T-cell (primary cell): ENCODE measurements around the gene CHMP2A. TPM values are rescaled to one million over a fixed set of nuclear protein-coding genes. Genes with fewer than 3 reads are reported as not detected.
A peak's percentile ranks its signal among the peaks of the same experiment; 100 is the strongest.
"Not testable (repeated sequence)": the region's sequence is repeated elsewhere in the genome, so short reads cannot be mapped to it uniquely, and the experiment has no call there.

Source experiments
- ATAC-seq, 4 experiments: fragments of 200-7000 bp in 3 of 4; fragments of 150-1000 bp in 1 of 4; cut with Tn5 transposase; replicated peaks in 1 of 4; 1 replicate in 3 of 4; 2 replicates in 1 of 4; pipeline ENCODE4 v1.10.0; 2021; ENCODE audit warnings: moderate library complexity in 3 of 4, mild to moderate bottlenecking in 2 of 4, moderate number of reproducible peaks in 1 of 4
- CTCF ChIA-PET, 2 donors: fragments of 300-600 bp; sonication (Branson Sonifier 250); formaldehyde crosslinking; loops; one replicate each; lab custom pipeline; 2022; ENCODE audit warnings: antibody characterized with exemption in 2 of 2; lab: Charles Lee
- POLR2A ChIA-PET, 2 donors: fragments of 300-600 bp; sonication (Branson Sonifier 250); formaldehyde crosslinking; loops; one replicate each; lab custom pipeline; 2022; ENCODE audit warnings: antibody characterized with exemption in 2 of 2; lab: Charles Lee
- DNase-seq, 35 experiments: peaks; one replicate each; pipeline versions ENCODE4 v3.0.0 to v3.0.0-alpha.2; 2013 to 2023
- H3K27ac ChIP-seq: one replicate; pipeline ENCODE4 v1.5.1; 2013; ENCODE audit warnings: low read length
- H3K27me3 ChIP-seq, 2 experiments: replicated peaks in 1 of 2; 1 replicate in 1 of 2; 2 replicates in 1 of 2; pipeline versions ENCODE4 v1.6.1 to v1.7.0; 2013; ENCODE audit warnings: low read length in 1 of 2, mixed read lengths in 1 of 2; ENCODE audit not compliant: control insufficient read depth in 2 of 2, insufficient read depth in 2 of 2; ENCODE audit errors: extremely low read depth in 1 of 2
- H3K36me3 ChIP-seq, 2 donors: 1 replicate in 1 of 2; 2 replicates in 1 of 2; pipeline versions ENCODE4 v1.6.1 to v1.7.0; 2013; ENCODE audit warnings: low read length in 1 of 2; ENCODE audit not compliant: control insufficient read depth in 2 of 2, insufficient read depth in 1 of 2; ENCODE audit errors: extremely low read depth in 1 of 2
- H3K4me1 ChIP-seq, 2 experiments: 1 replicate in 1 of 2; 2 replicates in 1 of 2; pipeline versions ENCODE4 v1.6.1 to v1.7.0; 2013; ENCODE audit warnings: low read length in 2 of 2, mixed read lengths in 1 of 2; ENCODE audit not compliant: insufficient read depth in 2 of 2, control insufficient read depth in 1 of 2; ENCODE audit errors: extremely low read depth in 1 of 2
- H3K4me3 ChIP-seq, 2 donors: 1 replicate in 1 of 2; 2 replicates in 1 of 2; pipeline versions ENCODE4 v1.5.1 to v1.7.0; 2013; ENCODE audit warnings: mild to moderate bottlenecking in 2 of 2, low read length in 1 of 2, moderate library complexity in 1 of 2; ENCODE audit not compliant: control insufficient read depth in 1 of 2; ENCODE audit errors: extremely low read depth in 1 of 2
- H3K9me3 ChIP-seq: 2 replicates; pipeline ENCODE4 v1.7.0; 2013
- H3K27ac Mint-ChIP-seq, 2 donors: one replicate each; pipeline ENCODE4 v1.8.0; 2020 to 2021; ENCODE audit warnings: mild to moderate bottlenecking in 2 of 2, mixed read lengths in 2 of 2
- H3K27me3 Mint-ChIP-seq, 2 donors: one replicate each; pipeline ENCODE4 v1.8.0; 2021 to 2022; ENCODE audit warnings: mixed read lengths in 2 of 2
- H3K36me3 Mint-ChIP-seq: one replicate; pipeline ENCODE4 v1.8.0; 2021; ENCODE audit warnings: mixed read lengths
- H3K4me1 Mint-ChIP-seq, 3 donors: one replicate each; pipeline ENCODE4 v1.8.0; 2020 to 2022; ENCODE audit warnings: mixed read lengths in 3 of 3, mild to moderate bottlenecking in 1 of 3
- H3K4me3 Mint-ChIP-seq, 3 donors: one replicate each; pipeline ENCODE4 v1.8.0; 2020 to 2022; ENCODE audit warnings: mild to moderate bottlenecking in 3 of 3, mixed read lengths in 3 of 3, moderate library complexity in 3 of 3
- H3K9me3 Mint-ChIP-seq, 3 donors: one replicate each; pipeline ENCODE4 v1.8.0; 2020 to 2022; ENCODE audit warnings: mixed read lengths in 3 of 3
- WGBS: methylation state at CpG from one replicate; pipeline ENCODE4 v1.1.5; 2013; ENCODE audit warnings: missing lambda C conversion rate; ENCODE audit not compliant: insufficient coverage; 5-methylcytosine and 5-hydroxymethylcytosine counted together
- total RNA-seq, 35 experiments: library from RNA in 6 of 35; stranded (reverse) in 6 of 35; fragments of 120-200 nt in 1 of 35; gene quantifications; one replicate each; pipeline versions ENCODE4 v1.2.1 to v1.2.4 and lab custom pipeline; 2013 to 2026

Gene CHMP2A
- total RNA-seq, 5 donors from 2014 or later (not counting 1 experiment from before 2014, with no cell fraction given) = 61.5 to 82.9 (median 79.3) TPM

GRCh38 chr19:58546019-58546530 lies 8.8 kb downstream of the CHMP2A start:
- peaks cover 0 to 7% of the 10 kb centered on the region in 2 experiments for H3K27me3 ChIP-seq
- ATAC-seq (no peak), DNase-seq (no peak)
- peak overlapping the region; percentile 44 for H3K27ac ChIP-seq
- no peaks in the 10 kb centered on the region for H3K27me3 Mint-ChIP-seq
- H3K4me3 Mint-ChIP-seq = peak overlapping the region; percentile 90 to 91 (median 90)
- peak overlapping the region; percentile 70 to 89 for H3K4me3 ChIP-seq
- H3K4me1 ChIP-seq = peaks cover 12 to 53% of the 10 kb centered on the region in 2 experiments
- H3K36me3 Mint-ChIP-seq = peaks cover 30% of the 10 kb centered on the region
- peak overlapping the region; percentile 85 to 89 for H3K27ac Mint-ChIP-seq
- ChIA-PET CTCF (no interaction called here), POLR2A (no interaction called here)
- no peaks in the 10 kb centered on the region for H3K9me3 Mint-ChIP-seq
- H3K4me1 Mint-ChIP-seq = peaks cover 36 to 45% (median 39%) of the 10 kb centered on the region in 3 donors
- H3K9me3 ChIP-seq = no peaks in the 10 kb centered on the region
- peaks cover 18 to 50% of the 10 kb centered on the region in 2 donors for H3K36me3 ChIP-seq
- 13% methylated on average over 1 of the region's 1 CpG for WGBS

- H3K27ac Mint-ChIP-seq = peak overlapping the region; percentile 85 to 89
- Histone ChIP-seq H3K4me3 (peak overlapping the region; percentile 70 to 89), H3K27ac (peak overlapping the region; percentile 44), H3K9me3 (no peaks in the 10 kb centered on the region), H3K27me3 (peaks cover 0 to 9% of the 10 kb centered on the region in 2 experiments), H3K36me3 (peaks cover 18 to 44% of the 10 kb centered on the region in 2 donors), H3K4me1 (peaks cover 12 to 53% of the 10 kb centered on the region in 2 experiments)
- peaks cover 28% of the 10 kb centered on the region for H3K36me3 Mint-ChIP-seq
- ChIA-PET CTCF (no interaction called here), POLR2A (interaction anchor here in 1 of 2 donors (0.9 kb wide), 1 partner anchor 9 kb away, joined by 3 read pairs; the partner anchor contains the start of gene CHMP2A)
- H3K4me1 Mint-ChIP-seq = peaks cover 36 to 43% (median 38%) of the 10 kb centered on the region in 3 donors
- no peaks in the 10 kb centered on the region for H3K9me3 Mint-ChIP-seq
- no peaks in the 10 kb centered on the region for H3K27me3 Mint-ChIP-seq
- H3K4me3 Mint-ChIP-seq = peak overlapping the region; percentile 90 to 91 (median 90)
- ATAC-seq = no peak
- peak in 1 of 35 experiments; percentile 28 for DNase-seq
- 7% methylated on average over 12 of the region's 21 CpGs for WGBS
Observed at GRCh38 chr19:58545286-58546018, 9.5 kb downstream of the CHMP2A start.

- Mint-ChIP-seq H3K27ac (peak overlapping the region; percentile 85 to 89), H3K9me3 (no peaks in the 10 kb centered on the region), H3K4me1 (peaks cover 36 to 41% (median 36%) of the 10 kb centered on the region in 3 donors), H3K27me3 (no peaks in the 10 kb centered on the region), H3K36me3 (peaks cover 24% of the 10 kb centered on the region), H3K4me3 (peak overlapping the region; percentile 90 to 95 (median 91))
- under 1% methylated on average over 69 of the region's 92 CpGs for WGBS
- DNase-seq (peak in 27 of 35 experiments; percentile 55 to 90 (median 75)), ATAC-seq (peak; percentile 53 to 67 (median 62))
- ChIA-PET POLR2A (interaction anchor here in 1 of 2 donors (0.5 to 1.4 kb wide), 3 partner anchors 10 to 84 kb away, joined by 3 to 6 read pairs (median 3); partner anchors contain the start of genes CHMP2A and ZBTB45), CTCF (interaction anchor here in 1 of 2 donors (1.0 to 1.9 kb wide), 4 partner anchors 10 to 31 kb away, joined by 3 to 13 read pairs (median 4); partner anchors contain the start of genes CHMP2A and ZBTB45)
- no peaks in the 10 kb centered on the region for H3K9me3 ChIP-seq
- peak overlapping the region; percentile 70 to 89 for H3K4me3 ChIP-seq
- H3K4me1 ChIP-seq = peaks cover 12 to 52% of the 10 kb centered on the region in 2 experiments
- peak overlapping the region; percentile 44 for H3K27ac ChIP-seq
- peaks cover 0 to 12% of the 10 kb centered on the region in 2 experiments for H3K27me3 ChIP-seq
- peaks cover 13 to 37% of the 10 kb centered on the region in 2 donors for H3K36me3 ChIP-seq
Observed at GRCh38 chr19:58544591-58545285, 10.2 kb downstream of the CHMP2A start.

- CTCF ChIA-PET = interaction anchor here in 1 of 2 donors (1.0 to 1.9 kb wide), 4 partner anchors 11 to 30 kb away, joined by 3 to 13 read pairs (median 4); partner anchors contain the start of genes CHMP2A and ZBTB45
- H3K27me3 Mint-ChIP-seq = no peaks in the 10 kb centered on the region
- Histone ChIP-seq H3K9me3 (no peaks in the 10 kb centered on the region), H3K36me3 (peaks cover 6 to 30% of the 10 kb centered on the region in 2 donors), H3K4me1 (peaks cover 12 to 45% of the 10 kb centered on the region in 2 experiments), H3K4me3 (peak within 1 kb of the TSS; percentile 70 to 89), H3K27ac (peak within 1 kb of the TSS; percentile 97), H3K27me3 (peaks cover 0 to 19% of the 10 kb centered on the region in 2 experiments)
- H3K4me1 Mint-ChIP-seq = peaks cover 36 to 44% (median 39%) of the 10 kb centered on the region in 3 donors
- H3K27ac Mint-ChIP-seq = peak within 1 kb of the TSS; percentile 98
- H3K4me3 Mint-ChIP-seq = peak within 1 kb of the TSS; percentile 90 to 95 (median 91)
- peaks cover 19% of the 10 kb centered on the region for H3K36me3 Mint-ChIP-seq
- ATAC-seq (peak; percentile 85 to 89 (median 86)), DNase-seq (peak; percentile 99 to 100 (median 100))
- POLR2A ChIA-PET = interaction anchor here in 1 of 2 donors (0.5 to 1.4 kb wide), 3 partner anchors 15 to 83 kb away, joined by 3 to 6 read pairs (median 3); partner anchors contain the start of genes UBE2M and ZBTB45
- no peaks in the 10 kb centered on the region for H3K9me3 Mint-ChIP-seq
- 1% methylated on average over 51 of the region's 73 CpGs for WGBS
Observed at GRCh38 chr19:58543826-58544590, 10.9 kb downstream of the CHMP2A start, which contains the start of gene TRIM28. Gene TRIM28 (plus strand): TSS chr19:58544064. CDS start chr19:58544758, 694 bp downstream.

- Mint-ChIP-seq H3K4me1 (peaks cover 35 to 45% (median 39%) of the 10 kb centered on the region in 3 donors), H3K36me3 (peaks cover 13% of the 10 kb centered on the region), H3K4me3 (peak overlapping the region in 2 of 3 donors; percentile 21 to 95)
- peaks cover 0 to 31% of the 10 kb centered on the region in 2 experiments for H3K27me3 ChIP-seq
- not testable (repeated sequence) for H3K27me3 Mint-ChIP-seq, ATAC-seq, H3K27ac Mint-ChIP-seq, H3K27ac ChIP-seq, H3K9me3 ChIP-seq, DNase-seq, H3K9me3 Mint-ChIP-seq, H3K4me3 ChIP-seq
- H3K4me1 ChIP-seq = peaks cover 15 to 47% of the 10 kb centered on the region in 2 experiments
- CTCF ChIA-PET = interaction anchor here in 1 of 2 donors (1.4 to 1.9 kb wide), 2 partner anchors 12 to 22 kb away, joined by 3 to 13 read pairs; partner anchors contain the start of genes CHMP2A and ZBTB45
- 91% methylated on average over 15 of the region's 18 CpGs for WGBS
- peaks cover 3 to 18% of the 10 kb centered on the region in 2 donors for H3K36me3 ChIP-seq
- POLR2A ChIA-PET = interaction anchor here in 1 of 2 donors (1.4 kb wide), 1 partner anchor 23 kb away, joined by 3 read pairs; the partner anchor contains the start of gene ZBTB45
Observed at GRCh38 chr19:58542641-58543372, 12.1 kb downstream of the CHMP2A start.
